ENCODE data around the gene ZNRF2. TPM values are rescaled to one million over a fixed set of nuclear protein-coding genes. Genes with fewer than 3 reads are reported as not detected.
A peak's percentile ranks its signal among the peaks of the same experiment; 100 is the strongest.

Gene ZNRF2
- 18.8 TPM for total RNA-seq

GRCh38 chr7:30284298-30285066, at the start of gene ZNRF2:
Gene ZNRF2, plus strand, starts transcription at chr7:30284597. Its CDS starts 761 bp downstream, at chr7:30285358.
- DNase-seq, result peak; percentile 93

- DNase-seq, result no peak
Observed at GRCh38 chr7:30237271-30237695, 47.1 kb upstream of the ZNRF2 start.

- DNase-seq, result peak; percentile 21
Observed at GRCh38 chr7:30238721-30239441, 45.5 kb upstream of the ZNRF2 start.

- DNase-seq, result no peak
Observed at GRCh38 chr7:30240106-30240800, 44.1 kb upstream of the ZNRF2 start.

- DNase-seq, result no peak
Observed at GRCh38 chr7:30241767-30242166, 42.6 kb upstream of the ZNRF2 start.

- DNase-seq, result no peak
Observed at GRCh38 chr7:30244340-30244739, 40.1 kb upstream of the ZNRF2 start.

GRCh38 chr7:30245913-30246312, 38.5 kb upstream of the ZNRF2 start:
- DNase-seq, result no peak

- no peak for DNase-seq
Observed at GRCh38 chr7:30246392-30246791, 38.0 kb upstream of the ZNRF2 start.

GRCh38 chr7:30247541-30248401, 36.6 kb upstream of the ZNRF2 start:
- no peak for DNase-seq

GRCh38 chr7:30249316-30249715, 35.1 kb upstream of the ZNRF2 start:
- DNase-seq, result no peak

GRCh38 chr7:30249986-30250774, 34.2 kb upstream of the ZNRF2 start:
- DNase-seq, result no peak

GRCh38 chr7:30251708-30252329, 32.6 kb upstream of the ZNRF2 start:
- DNase-seq, result no peak

- DNase-seq, result no peak
Observed at GRCh38 chr7:30252885-30253795, 31.3 kb upstream of the ZNRF2 start.

GRCh38 chr7:30253796-30254165, 30.6 kb upstream of the ZNRF2 start:
- DNase-seq, result no peak

- no peak for DNase-seq
Observed at GRCh38 chr7:30254248-30254647, 30.1 kb upstream of the ZNRF2 start.

GRCh38 chr7:30254717-30255063, 29.7 kb upstream of the ZNRF2 start:
- no peak for DNase-seq

- no peak for DNase-seq
Observed at GRCh38 chr7:30255064-30255769, 29.2 kb upstream of the ZNRF2 start.

GRCh38 chr7:30256349-30256858, 28.0 kb upstream of the ZNRF2 start:
- DNase-seq, result no peak

GRCh38 chr7:30260246-30260768, 24.1 kb upstream of the ZNRF2 start:
- DNase-seq, result no peak
